Neural crest cell (in vitro differentiated cells): ENCODE results near the gene FSTL4. TPM values are rescaled to one million over a fixed set of nuclear protein-coding genes. Genes with fewer than 3 reads are reported as not detected.

Experiments used
- DNase-seq: peaks from one replicate; pipeline ENCODE4 v3.0.0; 2021; ENCODE audit warnings: low read depth, mixed read lengths, low spot score
- H3K27ac Mint-ChIP-seq: one replicate; pipeline ENCODE4 v1.8.0; 2021; ENCODE audit warnings: mild to moderate bottlenecking, mixed read lengths; ENCODE audit not compliant: unreplicated experiment
- H3K27me3 Mint-ChIP-seq: 2 replicates; pipeline ENCODE4 v1.8.0; 2021; ENCODE audit warnings: low read depth, mild to moderate bottlenecking, mixed read lengths
- H3K36me3 Mint-ChIP-seq: 2 replicates; pipeline ENCODE4 v1.8.0; 2021; ENCODE audit warnings: low read depth, mild to moderate bottlenecking, mixed read lengths
- H3K4me1 Mint-ChIP-seq: 2 replicates; pipeline ENCODE4 v1.8.0; 2021; ENCODE audit warnings: mixed read lengths
- H3K4me3 Mint-ChIP-seq: one replicate; pipeline ENCODE4 v1.8.0; 2021; ENCODE audit warnings: mild to moderate bottlenecking, mixed read lengths
- H3K9me3 Mint-ChIP-seq: 2 replicates; pipeline ENCODE4 v1.8.0; 2021; ENCODE audit warnings: mixed read lengths
- CTCF ChIP-seq: fragments of 200-600 bp; sonication (generic); conservative IDR thresholded peaks from 2 replicates; pipeline ENCODE4 v1.5.0; 2021; ENCODE audit warnings: antibody characterized with exemption, mild to moderate bottlenecking
- total RNA-seq: library from RNA; stranded (reverse); gene quantifications from 2 replicates; pipeline ENCODE4 v1.2.1, GENCODE V29; 2021

The FSTL4 gene
- total RNA-seq, 1 donor from 2014 or later = 2.0 TPM

GRCh38 chr5:133530270-133530669 is 82.1 kb downstream of the FSTL4 start:
- H3K9me3 Mint-ChIP-seq = no peaks in the 10 kb centered on the region
- DNase-seq = no peak
- no peaks in the 10 kb centered on the region for H3K27me3 Mint-ChIP-seq
- TF ChIP-seq CTCF = no peak
- no peak overlapping the region for H3K4me3 Mint-ChIP-seq
- H3K27ac Mint-ChIP-seq = no peak overlapping the region
- no peaks in the 10 kb centered on the region for H3K36me3 Mint-ChIP-seq
- H3K4me1 Mint-ChIP-seq = peaks cover 4% of the 10 kb centered on the region

- H3K4me3 Mint-ChIP-seq = no peak overlapping the region
- no peaks in the 10 kb centered on the region for H3K27me3 Mint-ChIP-seq
- no peak for DNase-seq
- peaks cover 9% of the 10 kb centered on the region for H3K4me1 Mint-ChIP-seq
- H3K36me3 Mint-ChIP-seq = no peaks in the 10 kb centered on the region
- TF ChIP-seq CTCF = no peak
- H3K9me3 Mint-ChIP-seq = no peaks in the 10 kb centered on the region
- no peak overlapping the region for H3K27ac Mint-ChIP-seq
These were observed 83.5 kb downstream of the FSTL4 start for GRCh38 chr5:133528841-133529240.

- no peak for DNase-seq
- Mint-ChIP-seq H3K4me3 (no peak overlapping the region), H3K4me1 (peaks cover 12% of the 10 kb centered on the region), H3K36me3 (no peaks in the 10 kb centered on the region), H3K27me3 (no peaks in the 10 kb centered on the region), H3K9me3 (no peaks in the 10 kb centered on the region), H3K27ac (no peak overlapping the region)
- TF ChIP-seq CTCF = no peak
These were observed 85.0 kb downstream of the FSTL4 start for GRCh38 chr5:133527311-133527710.

- no peak overlapping the region for H3K4me3 Mint-ChIP-seq
- H3K4me1 Mint-ChIP-seq = peaks cover 12% of the 10 kb centered on the region
- H3K27ac Mint-ChIP-seq = no peak overlapping the region
These were observed 86.0 kb downstream of the FSTL4 start for GRCh38 chr5:133526368-133526767.

GRCh38 chr5:133525126-133525525 is 87.2 kb downstream of the FSTL4 start:
- peaks cover 12% of the 10 kb centered on the region for H3K4me1 Mint-ChIP-seq
- H3K36me3 Mint-ChIP-seq = no peaks in the 10 kb centered on the region
- peaks cover 7% of the 10 kb centered on the region for H3K27me3 Mint-ChIP-seq
- H3K27ac Mint-ChIP-seq = no peak overlapping the region
- no peak for DNase-seq
- H3K4me3 Mint-ChIP-seq = no peak overlapping the region
- no peaks in the 10 kb centered on the region for H3K9me3 Mint-ChIP-seq
- no peak for TF ChIP-seq CTCF

More at GRCh38 chr5:133526368-133526767, 86.0 kb downstream of the FSTL4 start:
- H3K36me3 Mint-ChIP-seq = no peaks in the 10 kb centered on the region
- DNase-seq = no peak
- TF ChIP-seq CTCF = no peak
- no peaks in the 10 kb centered on the region for H3K9me3 Mint-ChIP-seq
- H3K27me3 Mint-ChIP-seq = peaks cover 1% of the 10 kb centered on the region

- Mint-ChIP-seq H3K4me1 (peaks cover 12% of the 10 kb centered on the region), H3K9me3 (no peaks in the 10 kb centered on the region), H3K36me3 (no peaks in the 10 kb centered on the region), H3K27me3 (peaks cover 7% of the 10 kb centered on the region), H3K27ac (no peak overlapping the region), H3K4me3 (no peak overlapping the region)
- DNase-seq = no peak
- TF ChIP-seq CTCF = no peak
These were observed 87.7 kb downstream of the FSTL4 start for GRCh38 chr5:133524666-133525065.
